DMS153 (cell line): ENCODE data around the gene SMAD7.

ENCODE experiments used
- DNase-seq: peaks from one replicate; lab custom pipeline; 2025; lab: John Stamatoyannopoulos, UW

The SMAD7 gene

GRCh38 chr18:48944634-48945033 lies 6.1 kb downstream of the SMAD7 start:
- DNase-seq = no peak

- no peak for DNase-seq
Measured at GRCh38 chr18:48943736-48944527, 6.8 kb downstream of the SMAD7 start.

- no peak for DNase-seq
Measured at GRCh38 chr18:48943333-48943732, 7.4 kb downstream of the SMAD7 start.

- no peak for DNase-seq
Measured at GRCh38 chr18:48942554-48943261, 8.1 kb downstream of the SMAD7 start.

- no peak for DNase-seq
Measured at GRCh38 chr18:48942086-48942485, 8.7 kb downstream of the SMAD7 start.

GRCh38 chr18:48941672-48942071 lies 9.1 kb downstream of the SMAD7 start:
- no peak for DNase-seq

- DNase-seq = no peak
Measured at GRCh38 chr18:48940854-48941611, 9.7 kb downstream of the SMAD7 start.

- DNase-seq = no peak
Measured at GRCh38 chr18:48939205-48940097, 11.3 kb downstream of the SMAD7 start.

- DNase-seq = no peak
Measured at GRCh38 chr18:48938827-48939204, 11.9 kb downstream of the SMAD7 start.

GRCh38 chr18:48937869-48938750 lies 12.7 kb downstream of the SMAD7 start:
- no peak for DNase-seq

GRCh38 chr18:48935433-48935774 lies 15.4 kb downstream of the SMAD7 start:
- DNase-seq = no peak

GRCh38 chr18:48934723-48935432 lies 15.9 kb downstream of the SMAD7 start:
- no peak for DNase-seq

- no peak for DNase-seq
Measured at GRCh38 chr18:48934415-48934722, 16.4 kb downstream of the SMAD7 start.

- DNase-seq = peak; percentile 66
Measured at GRCh38 chr18:48933578-48934414, 17.0 kb downstream of the SMAD7 start.

- no peak for DNase-seq
Measured at GRCh38 chr18:48932822-48933510, 17.8 kb downstream of the SMAD7 start.

- no peak for DNase-seq
Measured at GRCh38 chr18:48932462-48932818, 18.3 kb downstream of the SMAD7 start.

GRCh38 chr18:48931680-48932461 lies 18.9 kb downstream of the SMAD7 start:
- DNase-seq = no peak

- no peak for DNase-seq
Measured at GRCh38 chr18:48930926-48931325, 19.8 kb downstream of the SMAD7 start.
